Measurements from ENCODE around the gene PLB1.

GRCh38 chr2:28487258-28487657 lies 8.6 kb upstream of the PLB1 start:
- TF ChIP-seq CTCF (IDR thresholded peaks at IDR 0.05) (no peak), POLR2A (IDR thresholded peaks at IDR 0.05) (no peak), POLR2AphosphoS5 (IDR thresholded peaks at IDR 0.05; ENCODE audit: insufficient read depth in 1 of 2, low read depth in 1 of 2) (no peak)
